Iris pigment epithelial cell (primary cell): Measurements from ENCODE around the gene COPS7A.

ENCODE experiments used
- DNase-seq: peaks from one replicate; pipeline ENCODE4 v3.0.0-alpha.2; 2011; ENCODE audit warnings: low read depth

COPS7A gene

DNA sequence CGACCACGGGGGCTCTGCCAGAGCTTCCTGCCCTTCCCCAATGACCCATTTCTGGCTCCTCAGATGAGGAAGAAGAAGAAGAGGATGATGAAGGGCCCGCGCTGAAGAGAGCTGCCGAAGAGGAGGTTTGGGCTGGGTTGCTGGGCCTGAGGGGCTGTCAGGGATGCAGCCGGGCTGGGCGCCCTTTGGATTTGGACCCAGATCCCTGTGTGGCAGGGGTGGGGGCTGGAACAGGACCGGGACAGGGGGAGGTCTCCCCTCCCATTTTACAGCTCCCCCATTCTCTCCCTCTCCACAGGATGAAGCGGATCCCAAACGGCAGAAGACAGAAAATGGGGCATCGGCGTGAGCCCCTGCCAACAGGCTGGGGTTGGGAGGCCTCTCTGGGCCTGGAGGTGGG, 46.2 kb downstream of the COPS7A start:
- DNase-seq: no peak

- no peak for DNase-seq
Measured at GRCh38 chr12:6770600-6770999, 46.8 kb downstream of the COPS7A start.

GRCh38 chr12:6771091-6771495, 47.2 kb downstream of the COPS7A start:
- no peak for DNase-seq

DNA sequence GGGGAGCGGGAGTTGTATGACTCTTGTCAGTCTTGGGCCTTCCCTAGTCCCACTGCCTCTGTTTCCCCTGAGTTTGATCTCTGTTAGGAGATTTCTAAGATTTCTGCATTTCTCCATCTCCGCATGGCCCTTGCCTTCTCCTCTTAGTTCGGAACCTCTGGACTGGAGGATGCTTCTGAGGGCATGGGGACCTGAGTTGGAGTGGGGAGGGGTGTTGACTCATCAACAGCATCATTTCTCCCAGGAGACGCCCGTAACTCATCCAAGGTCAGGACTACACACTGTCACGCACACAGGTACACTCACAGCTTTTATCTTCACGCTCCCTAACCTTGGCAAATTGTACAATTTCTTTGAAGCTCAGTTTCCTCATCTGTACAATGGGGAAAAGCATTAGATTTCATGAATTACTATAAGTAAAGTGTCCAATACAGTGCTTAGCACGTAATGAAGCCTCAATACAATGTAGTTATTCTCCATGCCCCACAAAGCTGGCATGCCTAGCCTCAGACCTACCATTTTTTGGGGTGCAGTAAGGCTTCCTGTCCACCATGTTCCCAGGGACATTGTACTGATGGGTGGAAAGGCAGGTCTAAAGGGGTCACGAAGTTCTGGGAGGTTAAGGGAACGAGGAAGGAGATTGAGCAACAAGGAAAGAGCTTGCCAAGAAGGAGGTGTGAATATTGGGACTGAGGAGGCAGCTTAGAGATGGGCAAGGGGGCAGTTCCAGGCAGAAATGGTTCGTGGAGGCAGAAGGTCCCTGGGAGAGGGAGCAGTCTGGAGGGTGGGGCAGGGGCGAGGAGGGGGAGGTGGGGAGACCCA, 47.9 kb downstream of the COPS7A start:
- no peak for DNase-seq

DNA sequence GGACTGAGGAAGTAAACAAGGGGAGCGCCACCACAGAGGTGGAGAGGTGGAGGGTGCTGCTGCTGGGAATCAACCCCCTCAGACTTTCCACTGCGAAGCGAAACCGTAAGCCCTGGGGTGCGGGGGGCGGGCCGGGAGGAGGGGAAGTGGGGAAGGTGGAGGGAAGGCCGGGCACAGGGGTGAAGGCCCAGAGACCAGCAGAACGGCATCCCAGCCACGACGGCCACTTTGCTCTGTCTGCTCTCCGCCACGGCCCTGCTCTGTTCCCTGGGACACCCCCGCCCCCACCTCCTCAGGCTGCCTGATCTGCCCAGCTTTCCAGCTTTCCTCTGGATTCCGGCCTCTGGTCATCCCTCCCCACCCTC, 48.5 kb downstream of the COPS7A start, which contains the start of gene LAG3:
TSS of gene LAG3 (plus strand) at position 190 of the 365 bp plus-strand sequence. CDS start 333 bp downstream, outside the sequence.
- DNase-seq: no peak

- no peak for DNase-seq
Measured at GRCh38 chr12:6772726-6773589, 49.1 kb downstream of the COPS7A start.

DNA sequence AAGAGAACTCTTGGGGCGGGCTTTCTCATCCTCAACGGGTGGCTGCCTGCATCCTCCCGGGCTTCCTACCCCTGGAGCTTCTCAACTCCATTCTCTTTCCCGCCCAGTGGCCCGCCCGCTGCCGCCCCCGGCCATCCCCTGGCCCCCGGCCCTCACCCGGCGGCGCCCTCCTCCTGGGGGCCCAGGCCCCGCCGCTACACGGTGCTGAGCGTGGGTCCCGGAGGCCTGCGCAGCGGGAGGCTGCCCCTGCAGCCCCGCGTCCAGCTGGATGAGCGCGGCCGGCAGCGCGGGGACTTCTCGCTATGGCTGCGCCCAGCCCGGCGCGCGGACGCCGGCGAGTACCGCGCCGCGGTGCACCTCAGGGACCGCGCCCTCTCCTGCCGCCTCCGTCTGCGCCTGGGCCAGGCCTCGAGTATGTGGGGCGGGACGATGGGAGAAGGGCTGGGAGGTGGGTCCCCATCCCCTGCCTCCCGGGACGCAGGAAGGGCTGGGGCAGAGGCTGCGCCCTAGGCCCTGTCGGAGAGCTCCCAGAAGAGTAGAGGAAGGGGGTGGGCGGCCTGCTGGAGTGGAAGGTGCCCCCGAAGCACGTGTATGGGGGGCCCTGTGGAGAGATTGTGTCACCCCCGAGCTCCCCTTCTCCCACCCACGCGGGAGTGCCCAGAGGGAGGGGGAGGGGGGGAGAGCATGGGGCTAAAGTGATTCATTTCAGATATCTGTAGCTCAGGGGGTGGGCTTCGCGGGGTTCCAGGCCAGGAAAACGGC, 49.9 kb downstream of the COPS7A start:
- DNase-seq: no peak

- DNase-seq: no peak
Measured at GRCh38 chr12:6774499-6775062, 50.7 kb downstream of the COPS7A start.

DNA sequence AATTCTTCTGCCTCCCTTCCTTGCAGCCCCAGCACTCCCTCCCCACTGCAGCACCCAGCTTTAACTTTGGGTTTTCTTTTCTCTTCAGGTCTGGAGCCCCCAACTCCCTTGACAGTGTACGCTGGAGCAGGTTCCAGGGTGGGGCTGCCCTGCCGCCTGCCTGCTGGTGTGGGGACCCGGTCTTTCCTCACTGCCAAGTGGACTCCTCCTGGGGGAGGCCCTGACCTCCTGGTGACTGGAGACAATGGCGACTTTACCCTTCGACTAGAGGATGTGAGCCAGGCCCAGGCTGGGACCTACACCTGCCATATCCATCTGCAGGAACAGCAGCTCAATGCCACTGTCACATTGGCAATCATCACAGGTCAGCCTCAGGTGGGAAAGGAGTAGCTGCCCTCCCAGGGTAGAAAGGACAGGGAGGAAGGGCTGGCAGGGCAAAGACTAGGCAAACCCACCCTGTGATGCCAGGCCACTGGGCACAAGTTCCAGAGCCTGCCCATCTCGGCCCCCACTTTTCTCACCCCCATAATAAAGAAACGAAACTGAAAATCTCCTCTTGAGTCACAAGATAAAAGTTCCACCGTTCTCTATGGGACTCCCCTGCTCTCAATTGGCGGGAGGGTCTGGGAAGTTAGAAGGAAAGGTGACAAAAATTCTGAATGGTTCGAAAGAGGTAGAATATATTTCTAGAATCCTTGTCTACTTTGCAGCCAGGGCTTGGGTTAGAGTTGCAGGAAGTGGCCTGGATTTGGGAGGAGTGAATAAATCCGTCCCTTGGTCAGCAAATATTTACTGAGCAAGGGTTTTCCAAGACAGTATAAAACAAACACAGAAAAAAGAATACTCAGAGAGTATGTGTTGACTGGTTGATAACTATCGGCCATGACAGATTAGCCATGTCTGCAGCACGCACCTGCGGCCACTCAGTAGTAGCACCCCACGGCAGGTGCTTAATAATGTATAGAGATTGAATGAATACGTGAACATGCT, 51.6 kb downstream of the COPS7A start:
- DNase-seq: no peak

DNA sequence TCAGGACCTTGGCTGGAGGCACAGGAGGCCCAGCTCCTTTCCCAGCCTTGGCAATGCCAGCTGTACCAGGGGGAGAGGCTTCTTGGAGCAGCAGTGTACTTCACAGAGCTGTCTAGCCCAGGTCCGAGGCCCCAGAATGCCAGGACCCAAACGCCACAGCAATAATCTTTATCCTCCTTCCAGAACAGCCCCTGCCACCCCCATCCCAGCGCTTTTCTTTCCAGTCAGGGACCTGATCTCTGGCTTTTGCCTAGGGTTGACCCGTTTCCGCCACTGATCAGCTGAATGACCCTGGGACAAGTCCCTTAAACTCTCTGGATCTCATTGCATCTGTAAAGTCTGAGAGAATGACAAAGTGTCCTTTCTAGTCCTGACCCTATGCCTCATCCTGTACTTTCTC, 53.5 kb downstream of the COPS7A start:
- DNase-seq: no peak

- peak; percentile 63 for DNase-seq
Measured at GRCh38 chr12:6778217-6778573, 54.3 kb downstream of the COPS7A start.

GRCh38 chr12:6778574-6779550, 55.0 kb downstream of the COPS7A start:
- DNase-seq: peak; percentile 87

- no peak for DNase-seq
Measured at GRCh38 chr12:6779708-6780432, 56.0 kb downstream of the COPS7A start.

GRCh38 chr12:6780573-6780972, 56.7 kb downstream of the COPS7A start:
- DNase-seq: no peak
